Mesodermal cell (in vitro differentiated cells): ENCODE results near the gene NT5C2.
"Not testable (repeated sequence)": the region's sequence is repeated elsewhere in the genome, so short reads cannot be mapped to it uniquely, and the experiment has no call there.

Experiments
- H3K27ac ChIP-seq: 2 replicates; pipeline ENCODE4 v1.7.0; 2013; ENCODE audit warnings: mild to moderate bottlenecking, low read depth, low read length, moderate library complexity; ENCODE audit not compliant: severe bottlenecking
- H3K36me3 ChIP-seq: 2 replicates; pipeline ENCODE4 v1.7.1; 2013; ENCODE audit warnings: mild to moderate bottlenecking, low read length, moderate library complexity; ENCODE audit not compliant: control insufficient read depth, insufficient read depth
- H3K4me1 ChIP-seq: one replicate; pipeline ENCODE4 v1.7.1; 2013; ENCODE audit warnings: mild to moderate bottlenecking, low read length; ENCODE audit not compliant: insufficient read depth, control insufficient read depth, poor library complexity, severe bottlenecking
- H3K4me3 ChIP-seq: 2 replicates; pipeline ENCODE4 v1.7.0; 2013; ENCODE audit warnings: low read length, control low read depth, mild to moderate bottlenecking; ENCODE audit not compliant: insufficient read depth, poor library complexity, severe bottlenecking; ENCODE audit errors: extremely low read depth
- H3K9me3 ChIP-seq: 2 replicates; pipeline ENCODE4 v1.7.1; 2013; ENCODE audit warnings: mild to moderate bottlenecking, low read length, moderate library complexity; ENCODE audit not compliant: control insufficient read depth
- WGBS, 2 experiments: methylation state at CpG; one replicate each; pipeline ENCODE4 v1.1.5; 2013; ENCODE audit warnings: missing lambda C conversion rate in 2 of 2; ENCODE audit not compliant: insufficient coverage in 2 of 2; 5-methylcytosine and 5-hydroxymethylcytosine counted together

Gene NT5C2

DNA sequence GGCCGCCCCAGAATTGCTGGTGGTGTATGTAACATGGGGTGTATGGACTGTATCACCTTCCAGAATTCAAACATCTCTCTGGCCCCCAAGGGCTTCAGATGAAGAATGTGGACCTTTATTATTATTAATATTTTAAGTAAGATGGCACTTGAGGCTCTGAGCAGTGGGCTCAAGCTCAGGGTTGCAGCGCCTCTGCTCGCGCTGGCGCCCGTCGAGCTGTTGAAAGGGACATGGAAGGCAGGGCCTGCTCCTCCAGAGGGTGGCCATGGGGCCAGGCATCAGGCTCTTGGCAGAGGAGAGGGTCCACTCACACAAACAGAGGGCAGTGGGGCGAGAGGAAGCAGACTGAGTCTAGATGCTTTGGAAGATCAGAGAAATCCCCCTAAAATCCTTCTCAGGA lies 120.2 kb downstream of the NT5C2 start:
- Histone ChIP-seq H3K9me3 (no peaks in the 10 kb centered on the region), H3K4me3 (no peak overlapping the region), H3K36me3 (peaks cover 5% of the 10 kb centered on the region), H3K27ac (no peak overlapping the region), H3K4me1 (no peaks in the 10 kb centered on the region)
- WGBS, 2 experiments: 96 to 100% methylated on average over 1 to 6 of the region's 8 CpGs

DNA sequence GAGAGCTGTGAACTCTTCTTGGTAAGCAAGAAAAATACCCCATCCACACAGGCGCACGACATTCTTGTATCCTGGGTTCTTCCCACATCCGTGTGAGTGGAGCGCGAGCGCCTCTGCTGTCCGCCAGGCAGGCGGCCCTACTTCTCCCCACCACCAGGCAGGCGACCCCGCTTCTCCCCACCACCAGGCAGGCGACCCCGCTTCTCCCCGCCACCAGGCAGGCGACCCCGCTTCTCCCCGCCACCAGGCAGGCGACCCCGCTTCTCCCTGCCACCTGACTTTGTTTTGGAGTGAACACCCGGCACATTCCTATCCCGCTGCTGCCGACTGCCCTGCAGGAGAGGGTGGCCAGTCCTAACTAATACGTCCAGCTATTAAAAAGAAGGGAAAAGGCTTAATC lies 120.8 kb downstream of the NT5C2 start:
- no peaks in the 10 kb centered on the region for H3K9me3 ChIP-seq
- WGBS, 2 experiments: 80 to 94% methylated on average over 1 to 12 of the region's 22 CpGs
- H3K27ac ChIP-seq: no peak overlapping the region

DNA sequence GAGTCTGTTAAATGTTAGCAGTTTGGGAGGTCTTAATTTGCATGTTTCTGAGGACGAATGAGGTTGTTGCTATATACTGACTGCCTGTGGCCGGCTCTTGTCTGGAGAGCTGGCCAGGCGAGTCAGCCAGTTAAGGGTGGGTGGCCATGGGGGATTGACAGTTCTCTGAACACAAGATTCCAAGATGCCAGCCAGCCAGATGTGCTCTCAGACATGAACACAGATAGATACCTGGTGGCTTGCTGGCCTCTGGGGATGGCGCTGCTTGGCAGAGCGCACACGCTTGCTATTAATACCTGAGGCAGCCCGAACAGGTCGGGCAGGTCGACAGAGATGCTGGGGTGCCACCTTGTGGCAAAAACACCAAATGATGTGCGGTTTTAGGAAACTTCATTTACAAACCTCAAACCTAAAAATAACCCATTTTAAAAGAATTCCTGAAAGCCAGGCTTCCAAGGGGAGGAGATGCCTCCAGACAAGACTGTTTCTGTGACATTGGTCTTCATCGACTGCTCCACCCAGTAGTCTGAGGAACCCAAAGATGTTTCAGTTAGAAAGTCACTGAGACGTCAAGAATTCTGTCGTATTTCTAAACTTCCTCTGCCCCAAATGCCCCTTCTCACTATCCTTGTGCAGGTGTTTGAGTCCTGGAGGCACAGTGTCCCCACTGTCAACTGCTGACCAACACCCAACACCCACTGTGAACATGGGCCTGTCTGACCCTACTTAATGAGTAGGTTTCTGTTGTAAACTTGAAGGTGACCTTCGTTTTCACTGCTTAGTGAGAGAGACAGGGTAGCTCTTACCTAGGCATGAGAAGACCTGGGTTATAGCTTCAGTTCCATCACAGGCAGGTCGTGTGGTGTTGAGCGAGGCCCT lies 123.4 kb downstream of the NT5C2 start:
- no peaks in the 10 kb centered on the region for H3K4me1 ChIP-seq
- no peaks in the 10 kb centered on the region for H3K9me3 ChIP-seq
- H3K27ac ChIP-seq: no peak overlapping the region
- 52 to 58% methylated on average over 13 to 16 of the region's 16 CpGs for WGBS, 2 experiments
- no peak overlapping the region for H3K4me3 ChIP-seq
- H3K36me3 ChIP-seq: no peaks in the 10 kb centered on the region

More for the DNA sequence above, 120.8 kb downstream of the NT5C2 start:
- peaks cover 2% of the 10 kb centered on the region for H3K36me3 ChIP-seq
- no peak overlapping the region for H3K4me3 ChIP-seq
- H3K4me1 ChIP-seq: no peaks in the 10 kb centered on the region

DNA sequence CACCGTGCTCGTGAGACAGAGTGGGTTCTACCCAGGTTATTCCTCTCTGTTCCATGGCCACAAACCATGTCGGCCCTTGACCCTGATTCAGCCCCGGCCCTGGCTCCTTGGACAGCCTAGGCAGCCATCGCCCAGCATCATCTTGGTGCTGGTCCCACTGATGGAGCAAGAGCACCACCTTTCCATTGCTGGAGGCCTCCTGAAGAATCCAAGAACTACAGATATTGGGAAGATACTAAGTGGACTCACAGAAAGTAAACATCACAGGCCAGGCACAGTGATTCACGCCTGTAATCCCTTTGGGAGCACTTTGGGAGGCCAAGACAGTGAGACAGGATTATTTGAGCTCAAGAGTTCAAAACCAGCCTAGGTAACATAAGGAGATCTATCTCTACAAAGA lies 125.1 kb downstream of the NT5C2 start:
- Histone ChIP-seq H3K36me3 (no peaks in the 10 kb centered on the region), H3K4me3 (no peak overlapping the region), H3K4me1 (peaks cover 3% of the 10 kb centered on the region), H3K27ac (no peak overlapping the region), H3K9me3 (no peaks in the 10 kb centered on the region)
- WGBS, 2 experiments: 91 to 93% methylated on average over 5 to 6 of the region's 6 CpGs

DNA sequence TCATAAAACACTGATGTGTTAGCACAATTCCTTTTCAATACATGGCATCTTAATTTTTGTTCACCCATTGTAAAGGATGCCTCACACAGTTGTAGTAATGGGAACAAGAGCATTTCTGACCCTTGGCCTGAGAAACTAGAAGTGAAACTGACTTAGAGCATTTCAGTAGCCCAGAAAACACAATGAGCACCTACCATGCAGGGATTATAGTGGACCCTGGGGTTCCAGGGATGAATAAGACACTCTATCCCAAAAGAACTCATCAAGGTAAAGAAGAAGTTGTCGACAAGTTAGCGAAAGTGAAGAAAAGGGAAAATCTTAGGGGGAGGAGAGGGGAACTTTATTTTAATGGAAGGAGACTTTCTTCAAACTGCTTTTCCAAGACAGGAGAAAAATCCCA lies 125.6 kb downstream of the NT5C2 start:
- H3K4me3 ChIP-seq: no peak overlapping the region

DNA sequence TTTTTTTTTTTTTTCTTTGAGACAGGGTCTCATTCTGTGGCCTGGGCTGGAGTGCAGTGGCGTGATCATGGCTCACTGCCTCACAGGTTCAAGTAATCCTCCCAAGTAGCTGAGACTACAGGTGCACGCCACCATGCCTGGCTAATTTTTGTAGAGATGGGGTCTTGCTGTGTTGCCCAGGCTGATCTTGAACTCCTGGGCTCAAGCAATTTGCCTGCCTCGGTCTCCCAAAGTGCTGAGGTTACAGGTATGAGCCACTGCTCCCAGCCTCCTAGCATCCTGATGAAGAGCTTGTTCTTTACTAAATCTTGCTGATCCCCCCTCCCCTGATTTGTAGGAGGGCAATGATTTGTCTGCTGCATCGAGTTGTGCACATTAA lies 126.0 kb downstream of the NT5C2 start:
- not testable (repeated sequence) for H3K4me1 ChIP-seq, H3K4me3 ChIP-seq, H3K36me3 ChIP-seq, H3K27ac ChIP-seq, H3K9me3 ChIP-seq
- 80 to 95% methylated on average over 2 to 3 of the region's 4 CpGs for WGBS, 2 experiments

More for the DNA sequence above, 125.6 kb downstream of the NT5C2 start:
- no CpG with 5 or more reads among the region's 2 CpGs for WGBS, 2 experiments
- H3K4me1 ChIP-seq: peaks cover 3% of the 10 kb centered on the region
- no peaks in the 10 kb centered on the region for H3K9me3 ChIP-seq
- no peak overlapping the region for H3K27ac ChIP-seq
- no peaks in the 10 kb centered on the region for H3K36me3 ChIP-seq

DNA sequence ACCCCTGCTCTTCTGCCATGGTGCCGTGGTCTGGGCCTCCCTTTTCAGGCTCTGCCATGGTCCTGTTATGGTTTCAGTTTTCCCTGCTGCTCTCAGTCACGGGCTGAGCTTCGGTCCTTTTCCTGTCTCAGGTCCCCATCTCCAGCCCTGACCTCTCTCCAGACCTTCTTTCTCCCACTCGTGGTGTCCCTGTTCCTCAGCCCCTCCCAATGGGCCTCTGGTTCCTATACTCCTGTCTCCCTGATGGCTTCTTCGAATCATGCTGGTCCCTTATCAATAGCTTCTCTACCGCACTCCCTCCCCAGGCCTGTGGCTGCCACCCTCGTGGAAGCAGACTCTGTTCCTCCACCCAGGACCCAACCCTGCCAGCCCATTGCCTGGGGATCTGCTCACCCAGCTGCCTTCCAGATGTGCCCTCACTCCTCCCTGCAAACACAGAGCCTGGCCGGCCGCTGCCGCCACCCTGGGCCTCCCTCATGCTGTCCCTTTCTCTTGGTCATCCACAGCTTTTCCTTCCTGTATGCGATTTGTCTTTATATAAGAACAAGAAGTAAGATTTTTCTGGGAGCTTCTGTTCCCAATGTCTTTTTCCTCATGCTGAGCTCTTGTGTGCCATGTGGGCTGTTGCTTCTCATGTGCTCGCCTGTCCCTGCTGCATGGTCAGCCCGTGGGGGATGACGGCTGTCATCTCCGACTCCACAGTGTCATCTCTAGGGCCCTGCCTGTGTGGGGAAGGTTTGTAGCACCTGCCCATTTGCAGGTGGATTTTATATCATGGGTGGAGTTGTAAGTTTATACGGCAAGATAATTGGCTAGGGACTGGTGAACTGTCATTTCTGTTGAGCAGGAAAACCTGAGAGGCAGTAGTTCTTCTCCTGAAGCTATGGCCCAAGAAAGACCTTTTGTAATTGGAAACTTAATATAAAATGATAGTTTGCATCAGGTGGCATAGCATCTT lies 126.7 kb downstream of the NT5C2 start:
- H3K9me3 ChIP-seq: no peaks in the 10 kb centered on the region
- H3K4me3 ChIP-seq: no peak overlapping the region
- no peak overlapping the region for H3K27ac ChIP-seq
- H3K36me3 ChIP-seq: no peaks in the 10 kb centered on the region
- H3K4me1 ChIP-seq: peaks cover 3% of the 10 kb centered on the region
- WGBS, 2 experiments: 93 to 96% methylated on average over 8 to 12 of the region's 16 CpGs

DNA sequence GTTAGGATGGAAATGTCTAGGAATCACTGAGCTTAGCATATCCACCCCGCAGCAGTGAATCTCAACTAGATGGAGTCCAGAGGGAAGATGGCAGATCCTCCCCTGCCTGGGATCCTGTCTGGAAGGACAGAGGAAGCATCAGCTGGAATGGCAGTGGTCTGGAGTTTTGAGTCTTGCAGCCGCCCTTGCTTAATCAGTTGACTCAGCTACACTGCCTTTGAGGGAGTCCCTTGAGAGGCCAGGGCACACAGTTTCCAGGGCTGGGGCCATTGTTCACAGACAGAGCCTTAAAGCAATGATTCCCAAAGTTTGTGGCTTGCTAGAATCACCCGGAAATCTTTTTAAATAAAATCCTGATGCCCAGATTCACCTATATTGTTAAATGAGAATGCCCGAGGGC lies 128.1 kb downstream of the NT5C2 start:
- Histone ChIP-seq H3K9me3 (no peaks in the 10 kb centered on the region), H3K27ac (no peak overlapping the region), H3K4me3 (no peak overlapping the region), H3K4me1 (peaks cover 3% of the 10 kb centered on the region), H3K36me3 (no peaks in the 10 kb centered on the region)
- WGBS, 2 experiments: 88% methylated on average over 3 of the region's 4 CpGs

DNA sequence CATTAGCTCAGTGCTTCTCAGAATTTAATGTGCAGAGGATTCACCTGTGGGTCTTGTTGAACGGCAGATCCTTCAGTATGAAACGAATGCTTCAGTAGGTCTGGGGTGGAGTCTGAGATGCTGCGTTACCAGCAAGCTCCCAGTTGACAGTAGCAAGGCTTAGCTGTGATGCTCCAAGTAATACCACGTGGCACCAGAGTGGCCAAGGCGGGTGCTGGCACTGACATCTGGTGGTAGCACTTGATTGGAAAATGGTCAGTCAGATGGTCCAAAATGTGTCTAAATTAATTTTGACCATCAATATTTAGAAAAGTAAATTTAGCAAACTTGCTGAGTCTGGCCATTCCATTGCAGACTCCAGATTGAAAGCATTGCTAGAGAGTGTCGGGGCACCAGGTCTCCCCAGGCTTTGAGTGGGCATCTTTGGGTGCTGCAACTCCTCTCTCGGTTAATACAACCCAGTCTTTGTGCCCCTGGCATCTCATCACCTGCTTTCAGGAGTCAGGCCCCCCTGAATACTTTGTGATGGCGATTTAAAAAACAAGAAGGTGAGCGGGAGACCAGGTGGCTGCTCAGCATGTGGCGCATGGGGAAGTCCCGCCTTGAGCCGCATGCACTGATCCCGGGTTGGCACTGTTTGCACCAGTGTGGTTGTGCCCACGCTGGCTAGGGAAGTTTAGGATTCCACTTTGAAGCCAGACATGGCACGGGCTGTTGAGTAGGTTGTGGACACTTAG lies 130.1 kb downstream of the NT5C2 start:
- WGBS, 2 experiments: 81 to 87% methylated on average over 13 to 14 of the region's 15 CpGs
- H3K36me3 ChIP-seq: no peaks in the 10 kb centered on the region
- H3K4me1 ChIP-seq: peaks cover 3% of the 10 kb centered on the region
- H3K4me3 ChIP-seq: no peak overlapping the region
- no peak overlapping the region for H3K27ac ChIP-seq
- no peaks in the 10 kb centered on the region for H3K9me3 ChIP-seq

DNA sequence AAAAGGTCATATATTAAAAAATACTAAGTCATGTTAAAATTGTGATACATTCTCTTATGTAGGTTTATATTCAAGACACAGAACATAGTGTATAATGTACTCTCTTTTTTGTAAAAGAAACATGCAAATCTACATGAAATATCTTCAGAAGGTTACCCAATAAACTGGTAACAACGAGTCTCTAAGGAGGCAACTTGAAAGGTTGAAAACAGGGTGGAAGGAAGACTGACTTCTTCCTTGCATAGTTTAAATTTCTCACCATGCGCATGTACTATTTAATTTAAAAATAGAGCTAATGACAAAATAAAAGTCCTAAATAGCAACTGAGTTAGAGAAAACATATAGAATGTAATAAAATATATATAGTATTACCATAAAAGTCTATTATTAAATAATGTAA lies 132.5 kb downstream of the NT5C2 start:
- no CpG with 5 or more reads among the region's 2 CpGs for WGBS, 2 experiments
- H3K9me3 ChIP-seq: no peaks in the 10 kb centered on the region
- H3K36me3 ChIP-seq: no peaks in the 10 kb centered on the region
- peaks cover 3% of the 10 kb centered on the region for H3K4me1 ChIP-seq
- no peak overlapping the region for H3K27ac ChIP-seq
- H3K4me3 ChIP-seq: no peak overlapping the region
